ENCODE results near the gene RXRA.

RXRA gene

GRCh38 chr9:134320868-134321471 is 5.3 kb upstream of the RXRA start:
- TF ChIP-seq POLR2A (IDR thresholded peaks at IDR 0.05; ENCODE audit: low read length) (no peak), GATA1 (IDR thresholded peaks at IDR 0.05; ENCODE audit: low read depth, low read length) (no peak)
- no peak for DNase-seq

- TF ChIP-seq GATA1 (IDR thresholded peaks at IDR 0.05; ENCODE audit: low read depth, low read length) (no peak), POLR2A (IDR thresholded peaks at IDR 0.05; ENCODE audit: low read length) (no peak)
- DNase-seq, result no peak
Observed at GRCh38 chr9:134321531-134321930, 4.7 kb upstream of the RXRA start.

GRCh38 chr9:134321946-134322741 is 4.1 kb upstream of the RXRA start:
- no peak for DNase-seq
- TF ChIP-seq GATA1 (IDR thresholded peaks at IDR 0.05; ENCODE audit: low read depth, low read length), result no peak
- no peak for TF ChIP-seq POLR2A (IDR thresholded peaks at IDR 0.05; ENCODE audit: low read length)

- no peak for DNase-seq
- TF ChIP-seq POLR2A (IDR thresholded peaks at IDR 0.05; ENCODE audit: low read length), result no peak
- TF ChIP-seq GATA1 (IDR thresholded peaks at IDR 0.05; ENCODE audit: low read depth, low read length), result no peak
Observed at GRCh38 chr9:134322781-134323241, 3.4 kb upstream of the RXRA start.

GRCh38 chr9:134323741-134324358 is 2.4 kb upstream of the RXRA start:
- DNase-seq, result peak in 1 of 2 experiments; percentile 53
- TF ChIP-seq GATA1 (IDR thresholded peaks at IDR 0.05; ENCODE audit: low read depth, low read length), result no peak
- TF ChIP-seq POLR2A (IDR thresholded peaks at IDR 0.05; ENCODE audit: low read length), result no peak

- DNase-seq, result peak; percentile 53 to 64
- TF ChIP-seq GATA1 (IDR thresholded peaks at IDR 0.05; ENCODE audit: low read depth, low read length), result no peak
- no peak for TF ChIP-seq POLR2A (IDR thresholded peaks at IDR 0.05; ENCODE audit: low read length)
Observed at GRCh38 chr9:134324359-134325095, 1.7 kb upstream of the RXRA start.

- peak; percentile 69 to 70 for DNase-seq
- no peak for TF ChIP-seq GATA1 (IDR thresholded peaks at IDR 0.05; ENCODE audit: low read depth, low read length)
- no peak for TF ChIP-seq POLR2A (IDR thresholded peaks at IDR 0.05; ENCODE audit: low read length)
Observed at GRCh38 chr9:134325096-134325812, 1.0 kb upstream of the RXRA start.

GRCh38 chr9:134326724-134327601 is 708 bp downstream of the RXRA start:
- peak; percentile 58 to 71 for DNase-seq
- TF ChIP-seq GATA1 (IDR thresholded peaks at IDR 0.05; ENCODE audit: low read depth, low read length), result no peak

- peak in 1 of 2 experiments; percentile 51 for DNase-seq
- TF ChIP-seq GATA1 (IDR thresholded peaks at IDR 0.05; ENCODE audit: low read depth, low read length) (no peak), POLR2A (IDR thresholded peaks at IDR 0.05; ENCODE audit: low read length) (no peak)
Observed at GRCh38 chr9:134327671-134328231, 1.5 kb downstream of the RXRA start.

GRCh38 chr9:134328341-134328840 is 2.1 kb downstream of the RXRA start:
- TF ChIP-seq GATA1 (IDR thresholded peaks at IDR 0.05; ENCODE audit: low read depth, low read length) (no peak), POLR2A (IDR thresholded peaks at IDR 0.05; ENCODE audit: low read length) (no peak)
- DNase-seq, result no peak

GRCh38 chr9:134328841-134329575 is 2.8 kb downstream of the RXRA start:
- DNase-seq, result no peak
- TF ChIP-seq GATA1 (IDR thresholded peaks at IDR 0.05; ENCODE audit: low read depth, low read length) (no peak), POLR2A (IDR thresholded peaks at IDR 0.05; ENCODE audit: low read length) (no peak)

GRCh38 chr9:134329576-134329855 is 3.3 kb downstream of the RXRA start:
- TF ChIP-seq GATA1 (IDR thresholded peaks at IDR 0.05; ENCODE audit: low read depth, low read length) (no peak), POLR2A (IDR thresholded peaks at IDR 0.05; ENCODE audit: low read length) (no peak)
- DNase-seq, result no peak
